Measurements from ENCODE around the gene TSPYL1. TPM values are rescaled to one million over a fixed set of nuclear protein-coding genes. Genes with fewer than 3 reads are reported as not detected.

Gene TSPYL1
- total RNA-seq, 1 donor from 2014 or later = 101 TPM

DNA sequence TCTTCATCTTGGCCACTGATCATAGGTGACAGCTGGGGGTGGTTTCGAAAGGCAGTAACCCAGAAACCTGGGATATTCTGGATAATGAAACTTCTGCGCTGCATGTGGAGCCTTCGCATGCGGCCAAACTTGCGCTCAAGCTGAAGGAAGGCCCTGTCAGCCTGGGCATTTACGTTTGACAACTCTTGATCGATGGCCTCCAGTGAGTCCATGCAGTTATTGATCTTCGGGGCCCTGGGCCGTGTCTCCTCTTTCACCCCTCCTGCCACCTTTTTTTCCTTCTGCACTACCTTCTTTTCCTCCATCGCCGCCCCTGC lies 26.6 kb downstream of the TSPYL1 start:
- Mint-ChIP-seq H3K9me3 (ENCODE audit: low read depth) (no peaks in the 10 kb centered on the region), H3K4me3 (ENCODE audit: low read depth) (no peak overlapping the region), H3K27ac (no peak overlapping the region), H3K4me1 (ENCODE audit: low read depth) (peaks cover 36% of the 10 kb centered on the region), H3K36me3 (ENCODE audit: insufficient read depth) (peaks cover 6% of the 10 kb centered on the region), H3K27me3 (no peaks in the 10 kb centered on the region)
- no peak for TF ChIP-seq CTCF (IDR thresholded peaks at IDR 0.05; ENCODE audit: unreplicated experiment)
- DNase-seq (ENCODE audit: low spot score, unreplicated experiment) = peak; percentile 45

DNA sequence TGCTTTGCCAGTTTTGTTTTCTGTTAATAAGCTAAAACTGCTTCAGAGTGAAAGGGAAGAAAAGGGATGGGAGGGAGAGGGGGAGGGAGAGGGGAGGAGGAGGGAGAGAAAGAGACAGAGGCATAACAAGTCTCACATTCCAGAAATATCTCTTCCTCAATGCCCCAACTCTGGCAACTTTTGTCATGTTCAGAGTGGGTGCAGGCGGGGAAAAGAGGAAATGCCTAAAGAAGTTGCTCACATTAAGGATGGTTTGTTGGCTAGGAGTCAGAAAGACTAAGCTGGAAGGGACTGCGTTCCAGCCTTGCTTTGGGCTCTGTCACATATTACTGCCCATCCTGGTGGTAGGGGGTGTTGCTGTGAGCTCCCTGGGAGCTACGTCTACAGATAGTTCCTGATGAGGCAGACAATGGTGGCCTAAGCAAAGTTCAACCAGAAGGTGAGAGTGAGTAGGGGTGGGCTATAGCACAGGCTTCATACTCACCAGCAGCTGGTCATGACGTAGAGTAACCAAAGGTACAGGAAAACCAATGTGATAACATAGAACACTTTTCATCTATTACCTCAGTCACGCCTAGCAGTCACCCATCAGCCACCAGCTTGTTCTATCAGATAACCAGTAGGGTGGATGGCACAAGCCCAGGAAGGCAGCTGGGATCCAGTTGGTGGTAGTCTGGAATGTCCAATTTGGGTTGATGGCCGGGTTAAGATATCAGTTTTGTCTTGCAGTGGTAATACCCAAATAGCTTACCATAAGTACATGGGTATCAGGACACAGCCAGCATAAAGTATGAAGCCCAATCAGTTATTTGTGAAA lies 28.0 kb downstream of the TSPYL1 start:
- H3K4me1 Mint-ChIP-seq (ENCODE audit: low read depth) = peaks cover 36% of the 10 kb centered on the region
- TF ChIP-seq CTCF (IDR thresholded peaks at IDR 0.05; ENCODE audit: unreplicated experiment) = no peak
- peaks cover 6% of the 10 kb centered on the region for H3K36me3 Mint-ChIP-seq (ENCODE audit: insufficient read depth)
- peak overlapping the region; percentile 25 for H3K27ac Mint-ChIP-seq
- H3K27me3 Mint-ChIP-seq = no peaks in the 10 kb centered on the region
- no peaks in the 10 kb centered on the region for H3K9me3 Mint-ChIP-seq (ENCODE audit: low read depth)
- H3K4me3 Mint-ChIP-seq (ENCODE audit: low read depth) = no peak overlapping the region
- no peak for DNase-seq (ENCODE audit: low spot score, unreplicated experiment)

DNA sequence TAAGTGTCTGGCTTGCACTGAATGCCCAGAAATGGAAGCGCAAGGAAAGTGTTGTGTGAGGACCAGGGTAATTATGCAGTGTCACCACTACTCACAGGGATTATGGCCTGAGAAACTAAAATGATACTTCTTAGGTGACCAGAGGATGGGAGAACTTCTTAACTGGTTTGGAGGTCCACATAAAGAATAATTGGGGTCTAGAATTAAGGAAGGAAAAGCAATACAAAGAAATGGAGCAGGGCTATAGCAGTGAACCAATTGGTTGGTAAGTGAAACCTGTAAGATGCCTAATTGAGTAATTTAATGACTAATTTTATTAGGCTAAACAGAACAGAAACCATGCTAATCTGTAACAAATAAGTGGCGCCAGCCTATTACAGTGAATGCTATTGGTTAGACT lies 31.2 kb downstream of the TSPYL1 start:
- H3K9me3 Mint-ChIP-seq (ENCODE audit: low read depth) = no peaks in the 10 kb centered on the region
- no peaks in the 10 kb centered on the region for H3K27me3 Mint-ChIP-seq
- TF ChIP-seq CTCF (IDR thresholded peaks at IDR 0.05; ENCODE audit: unreplicated experiment) = no peak
- H3K4me3 Mint-ChIP-seq (ENCODE audit: low read depth) = no peak overlapping the region
- peak overlapping the region; percentile 50 for H3K27ac Mint-ChIP-seq
- no peak for DNase-seq (ENCODE audit: low spot score, unreplicated experiment)
- peaks cover 41% of the 10 kb centered on the region for H3K4me1 Mint-ChIP-seq (ENCODE audit: low read depth)
- peaks cover 7% of the 10 kb centered on the region for H3K36me3 Mint-ChIP-seq (ENCODE audit: insufficient read depth)

GRCh38 chr6:116247285-116247684 lies 32.4 kb downstream of the TSPYL1 start:
- Mint-ChIP-seq H3K4me1 (ENCODE audit: low read depth) (peaks cover 39% of the 10 kb centered on the region), H3K36me3 (ENCODE audit: insufficient read depth) (peaks cover 5% of the 10 kb centered on the region), H3K9me3 (ENCODE audit: low read depth) (no peaks in the 10 kb centered on the region), H3K27me3 (no peaks in the 10 kb centered on the region), H3K4me3 (ENCODE audit: low read depth) (no peak overlapping the region), H3K27ac (no peak overlapping the region)
- DNase-seq (ENCODE audit: low spot score, unreplicated experiment) = no peak
- no peak for TF ChIP-seq CTCF (IDR thresholded peaks at IDR 0.05; ENCODE audit: unreplicated experiment)

- Mint-ChIP-seq H3K4me1 (ENCODE audit: low read depth) (peaks cover 28% of the 10 kb centered on the region), H3K27me3 (no peaks in the 10 kb centered on the region), H3K36me3 (ENCODE audit: insufficient read depth) (peaks cover 3% of the 10 kb centered on the region), H3K4me3 (ENCODE audit: low read depth) (no peak overlapping the region), H3K27ac (no peak overlapping the region), H3K9me3 (ENCODE audit: low read depth) (no peaks in the 10 kb centered on the region)
- no peak for DNase-seq (ENCODE audit: low spot score, unreplicated experiment)
- no peak for TF ChIP-seq CTCF (IDR thresholded peaks at IDR 0.05; ENCODE audit: unreplicated experiment)
Measured at GRCh38 chr6:116246089-116246488, 33.6 kb downstream of the TSPYL1 start.
